Measurements from ENCODE around the gene SLC10A7.

GRCh38 chr4:146453181-146453807, 68.4 kb downstream of the SLC10A7 start:
- TF ChIP-seq EZH2phosphoT487 (IDR thresholded peaks at IDR 0.05; ENCODE audit: low read length) (no peak), CTCF (IDR thresholded peaks at IDR 0.05; ENCODE audit: low read length) (no peak), EZH2 (optimal IDR thresholded peaks at IDR 0.05; ENCODE audit: low read depth, low read length) (no peak)
